Measurements from ENCODE around the gene PDCD2L.

The PDCD2L gene

DNA sequence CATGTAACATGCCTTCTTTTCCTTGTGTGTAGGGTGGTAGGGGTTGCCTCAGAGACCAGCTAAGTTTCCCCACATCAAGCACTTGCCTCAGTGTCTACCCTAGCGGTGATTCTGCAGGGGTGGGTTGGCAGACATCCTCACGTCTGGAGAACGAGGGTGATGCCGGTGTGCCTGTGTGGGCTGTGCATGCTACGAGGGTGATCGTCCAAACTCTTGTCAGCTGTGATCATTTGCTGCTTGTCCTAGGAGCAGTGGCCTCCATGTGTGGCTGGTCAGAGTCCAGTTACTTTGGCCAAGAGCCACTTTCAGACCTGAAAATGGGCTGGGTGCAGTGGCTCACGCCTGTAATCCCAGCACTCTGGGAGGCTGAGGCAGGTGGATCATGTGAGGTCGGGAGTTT is 34.1 kb upstream of the PDCD2L start:
- Histone ChIP-seq H3K27ac (ENCODE audit: low read depth, low read length) (no peak overlapping the region), H3K9ac (ENCODE audit: low read length) (no peak overlapping the region), H2AFZ (ENCODE audit: low read depth, low read length, severe bottlenecking) (no peak overlapping the region), H4K20me1 (ENCODE audit: low read depth, low read length) (no peaks in the 10 kb centered on the region), H3K9me2 (replicated peaks; ENCODE audit: insufficient read depth, low read length) (no peaks in the 10 kb centered on the region), H3K79me2 (ENCODE audit: insufficient read depth, low read length) (peaks cover 39% of the 10 kb centered on the region), H3K27me3 (ENCODE audit: low read length) (no peaks in the 10 kb centered on the region), H3K4me3 (ENCODE audit: insufficient read depth, low read length, poor library complexity, severe bottlenecking) (no peak overlapping the region), H3F3A (ENCODE audit: insufficient read depth) (no peaks in the 10 kb centered on the region), H3K4me2 (ENCODE audit: low read depth, low read length, poor library complexity, severe bottlenecking) (no peak overlapping the region), H3K36me3 (ENCODE audit: low read length) (peaks cover 4% of the 10 kb centered on the region; the same call in 1 of the 2 replicates), H3K9me3 (ENCODE audit: insufficient read depth, low read length) (no peaks in the 10 kb centered on the region)
- TF ChIP-seq EZH2phosphoT487 (conservative IDR thresholded peaks at IDR 0.05; ENCODE audit: low read length): no peak
- no peak for TF ChIP-seq CTCF (IDR thresholded peaks at IDR 0.05; ENCODE audit: insufficient read depth, low read length, poor library complexity, severe bottlenecking)

DNA sequence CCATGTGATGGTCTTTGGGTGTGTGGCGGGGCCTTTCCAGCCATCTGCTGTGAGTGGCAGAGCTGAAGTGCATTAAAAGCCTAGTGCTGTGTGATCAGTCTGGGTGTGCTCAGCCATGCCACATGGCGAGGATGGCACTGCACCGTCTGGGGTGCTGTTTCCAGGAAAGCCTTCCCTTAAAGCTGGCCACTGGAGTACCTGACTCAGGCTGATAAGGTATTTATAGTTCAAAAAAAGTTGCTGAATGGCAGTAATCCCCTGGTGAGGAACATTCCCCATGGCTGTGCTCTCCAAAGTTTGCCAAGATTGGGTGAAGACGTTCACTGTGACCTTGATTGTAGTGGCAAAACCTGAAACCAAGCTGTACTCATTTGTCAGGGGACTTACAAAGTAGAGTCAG is 33.2 kb upstream of the PDCD2L start:
- Histone ChIP-seq H3F3A (ENCODE audit: insufficient read depth) (no peaks in the 10 kb centered on the region), H2AFZ (ENCODE audit: low read depth, low read length, severe bottlenecking) (no peak overlapping the region), H3K27ac (ENCODE audit: low read depth, low read length) (no peak overlapping the region), H3K4me2 (ENCODE audit: low read depth, low read length, poor library complexity, severe bottlenecking) (no peak overlapping the region), H3K79me2 (ENCODE audit: insufficient read depth, low read length) (peaks cover 36% of the 10 kb centered on the region), H3K9me3 (ENCODE audit: insufficient read depth, low read length) (no peaks in the 10 kb centered on the region), H3K36me3 (ENCODE audit: low read length) (peaks cover 9% of the 10 kb centered on the region), H3K27me3 (ENCODE audit: low read length) (no peaks in the 10 kb centered on the region), H4K20me1 (ENCODE audit: low read depth, low read length) (no peaks in the 10 kb centered on the region), H3K9ac (ENCODE audit: low read length) (no peak overlapping the region), H3K4me3 (ENCODE audit: insufficient read depth, low read length, poor library complexity, severe bottlenecking) (no peak overlapping the region), H3K9me2 (replicated peaks; ENCODE audit: insufficient read depth, low read length) (no peaks in the 10 kb centered on the region)
- no peak for TF ChIP-seq CTCF (IDR thresholded peaks at IDR 0.05; ENCODE audit: insufficient read depth, low read length, poor library complexity, severe bottlenecking)
- no peak for TF ChIP-seq EZH2phosphoT487 (conservative IDR thresholded peaks at IDR 0.05; ENCODE audit: low read length)

- Histone ChIP-seq H3K9me2 (replicated peaks; ENCODE audit: insufficient read depth, low read length) (no peaks in the 10 kb centered on the region), H2AFZ (ENCODE audit: low read depth, low read length, severe bottlenecking) (no peak overlapping the region), H3K9ac (ENCODE audit: low read length) (no peak overlapping the region), H3K4me2 (ENCODE audit: low read depth, low read length, poor library complexity, severe bottlenecking) (no peak overlapping the region), H3K4me3 (ENCODE audit: insufficient read depth, low read length, poor library complexity, severe bottlenecking) (no peak overlapping the region), H4K20me1 (ENCODE audit: low read depth, low read length) (no peaks in the 10 kb centered on the region), H3K36me3 (ENCODE audit: low read length) (peaks cover 14% of the 10 kb centered on the region), H3F3A (ENCODE audit: insufficient read depth) (no peaks in the 10 kb centered on the region), H3K27me3 (ENCODE audit: low read length) (no peaks in the 10 kb centered on the region), H3K9me3 (ENCODE audit: insufficient read depth, low read length) (no peaks in the 10 kb centered on the region), H3K79me2 (ENCODE audit: insufficient read depth, low read length) (peaks cover 18% of the 10 kb centered on the region; the same call in 1 of the 2 replicates), H3K27ac (ENCODE audit: low read depth, low read length) (no peak overlapping the region)
- TF ChIP-seq EZH2phosphoT487 (conservative IDR thresholded peaks at IDR 0.05; ENCODE audit: low read length) (no peak), CTCF (IDR thresholded peaks at IDR 0.05; ENCODE audit: insufficient read depth, low read length, poor library complexity, severe bottlenecking) (no peak)
Observed at GRCh38 chr19:34373601-34374288, 30.5 kb upstream of the PDCD2L start.
